Keratinocyte (primary cell): ENCODE data around the gene TMEM80. TPM values are rescaled to one million over a fixed set of nuclear protein-coding genes. Genes with fewer than 3 reads are reported as not detected.

Experiments
- DNase-seq: peaks from one replicate; pipeline ENCODE4 v3.0.0-alpha.2; 2011; ENCODE audit warnings: low read depth, missing footprints, low spot score
- FAIRE-seq: peaks from 2 replicates; lab custom pipeline; 2011; peaks lifted over from hg19 to GRCh38; lab: Jason Lieb, UNC
- H2AFZ ChIP-seq: 2 replicates; pipeline ENCODE4 v1.6.0; 2012; ENCODE audit warnings: low read length, control low read depth, inconsistent platforms; ENCODE audit not compliant: control insufficient read depth
- H3K27ac ChIP-seq: 2 replicates; pipeline ENCODE4 v1.5.1; 2011; ENCODE audit warnings: low read length; ENCODE audit not compliant: control insufficient read depth, insufficient read depth
- H3K27me3 ChIP-seq: 3 replicates; pipeline ENCODE4 v1.6.0; 2011; ENCODE audit warnings: low read length; ENCODE audit not compliant: control insufficient read depth, insufficient read depth; ENCODE audit errors: extremely low read depth
- H3K36me3 ChIP-seq, 2 experiments: 2 replicates in 1 of 2; 3 replicates in 1 of 2; pipeline ENCODE4 v1.5.1; 2011; ENCODE audit warnings: low read length in 2 of 2, mild to moderate bottlenecking in 1 of 2; ENCODE audit not compliant: control insufficient read depth in 2 of 2, insufficient read depth in 2 of 2; ENCODE audit errors: extremely low read depth in 1 of 2
- H3K4me1 ChIP-seq: 3 replicates; pipeline ENCODE4 v1.5.1; 2011; ENCODE audit warnings: low read length; ENCODE audit not compliant: control insufficient read depth, insufficient read depth; ENCODE audit errors: extremely low read depth
- H3K4me2 ChIP-seq: 3 replicates; pipeline ENCODE4 v1.6.0; 2011; ENCODE audit warnings: low read depth, low read length; ENCODE audit not compliant: control insufficient read depth, insufficient read depth; ENCODE audit errors: extremely low read depth
- H3K4me3 ChIP-seq, 3 experiments: fragments of 200-600 bp in 1 of 3; sonication (generic) in 1 of 3; 2 replicates in 2 of 3; 3 replicates in 1 of 3; pipeline ENCODE4 v1.5.1; 2011 to 2016; ENCODE audit warnings: low read length in 3 of 3, mild to moderate bottlenecking in 3 of 3, control low read depth in 2 of 3, inconsistent platforms in 1 of 3, low read depth in 1 of 3, mixed read lengths in 1 of 3, mixed run types in 1 of 3, moderate library complexity in 1 of 3; ENCODE audit not compliant: control insufficient read depth in 2 of 3, insufficient read depth in 2 of 3; ENCODE audit errors: extremely low read depth in 1 of 3
- H3K79me2 ChIP-seq: 2 replicates; pipeline ENCODE4 v1.6.0; 2012; ENCODE audit warnings: low read length; ENCODE audit not compliant: control insufficient read depth, insufficient read depth
- H3K9ac ChIP-seq: 3 replicates; pipeline ENCODE4 v1.6.0; 2011; ENCODE audit warnings: low read length; ENCODE audit not compliant: control insufficient read depth, insufficient read depth; ENCODE audit errors: extremely low read depth
- H3K9me1 ChIP-seq: 3 replicates; pipeline ENCODE4 v1.6.0; 2011; ENCODE audit warnings: low read length; ENCODE audit not compliant: control insufficient read depth, insufficient read depth; ENCODE audit errors: extremely low read depth
- H3K9me3 ChIP-seq: 2 replicates; pipeline ENCODE4 v1.5.1; 2012; ENCODE audit warnings: low read depth, low read length; ENCODE audit not compliant: control insufficient read depth
- H4K20me1 ChIP-seq: 3 replicates; pipeline ENCODE4 v1.6.0; 2011; ENCODE audit warnings: low read length; ENCODE audit not compliant: control insufficient read depth, insufficient read depth; ENCODE audit errors: extremely low read depth
- EZH2 ChIP-seq: IDR thresholded peaks from one replicate; pipeline ENCODE4 v1.6.1; 2012; ENCODE audit warnings: inconsistent platforms, mild to moderate bottlenecking, low read length, moderate library complexity
- dilution Hi-C: fragments of 300-500 bp; cut with MboI; formaldehyde crosslinking; loops from one replicate; pipeline ENCODE4 v1.7.0; 2020; ENCODE audit warnings: low sequenced_read_pairs; ENCODE audit not compliant: extremely low pct_ligation_motif_present
- polyA plus RNA-seq, 5 experiments: library from polyadenylated mRNA; depleted of rRNA in 3 of 5; stranded (reverse) in 3 of 5; stranded (forward) in 1 of 5; unstranded in 1 of 5; fragments of >200 nt; gene quantifications; 1 replicate in 1 of 5; 2 replicates in 3 of 5; 3 replicates in 1 of 5; pipeline versions ENCODE4 v1.2.1 to v1.2.3, GENCODE V29; 2011 to 2012; ENCODE audit warnings: missing spikeins in 2 of 5, low read depth in 1 of 5, low replicate concordance in 1 of 5
- TF ChIP-seq, protein P1 (sequence below), 3 experiments: IDR thresholded peaks in 1 of 3; conservative IDR thresholded peaks in 1 of 3; optimal IDR thresholded peaks in 1 of 3; 2 replicates in 2 of 3; 3 replicates in 1 of 3; pipeline versions ENCODE3 to v1.5.1; 2011; ENCODE audit warnings: low read length in 3 of 3, mild to moderate bottlenecking in 3 of 3, moderate library complexity in 2 of 3, control low read depth in 1 of 3, inconsistent platforms in 1 of 3; ENCODE audit not compliant: insufficient read depth in 2 of 3; ENCODE audit errors: extremely low read depth in 1 of 3

The TMEM80 gene
- polyA plus RNA-seq, 1 donor (not counting 4 experiments of a cell fraction or from before 2014, with no cell fraction given): 29.8 TPM

DNA sequence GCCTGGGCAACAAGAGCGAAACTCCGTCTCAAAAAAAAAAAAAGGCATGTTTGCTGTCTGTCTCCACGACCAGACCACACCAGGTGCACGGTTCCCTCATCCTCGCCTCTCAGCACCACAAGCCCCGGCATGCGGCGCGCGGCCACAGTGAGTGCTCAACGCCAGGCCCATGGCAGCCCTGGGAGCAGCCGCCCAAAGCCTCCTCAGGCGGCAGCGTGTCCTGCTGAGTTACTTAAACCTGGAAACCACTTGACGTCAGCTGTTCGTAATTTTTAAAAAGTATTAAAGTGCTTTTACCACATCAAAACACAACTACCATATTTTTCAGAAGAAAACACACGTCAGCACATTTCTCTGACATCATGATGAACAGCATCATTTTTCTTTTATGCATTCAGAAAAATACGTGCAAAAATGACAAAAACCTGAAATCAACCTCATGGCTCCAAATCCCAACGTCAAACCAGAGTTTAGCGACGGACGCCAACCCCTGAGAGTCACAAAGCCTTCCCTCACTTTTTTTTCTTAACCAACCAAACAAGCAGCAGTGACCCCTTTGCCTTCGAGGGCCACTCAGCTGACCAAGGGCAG, 2.7 kb upstream of the TMEM80 start:
- no peaks in the 10 kb centered on the region for H4K20me1 ChIP-seq
- H3K9ac ChIP-seq: peak overlapping the region; percentile 81
- TF ChIP-seq, protein P1, sequence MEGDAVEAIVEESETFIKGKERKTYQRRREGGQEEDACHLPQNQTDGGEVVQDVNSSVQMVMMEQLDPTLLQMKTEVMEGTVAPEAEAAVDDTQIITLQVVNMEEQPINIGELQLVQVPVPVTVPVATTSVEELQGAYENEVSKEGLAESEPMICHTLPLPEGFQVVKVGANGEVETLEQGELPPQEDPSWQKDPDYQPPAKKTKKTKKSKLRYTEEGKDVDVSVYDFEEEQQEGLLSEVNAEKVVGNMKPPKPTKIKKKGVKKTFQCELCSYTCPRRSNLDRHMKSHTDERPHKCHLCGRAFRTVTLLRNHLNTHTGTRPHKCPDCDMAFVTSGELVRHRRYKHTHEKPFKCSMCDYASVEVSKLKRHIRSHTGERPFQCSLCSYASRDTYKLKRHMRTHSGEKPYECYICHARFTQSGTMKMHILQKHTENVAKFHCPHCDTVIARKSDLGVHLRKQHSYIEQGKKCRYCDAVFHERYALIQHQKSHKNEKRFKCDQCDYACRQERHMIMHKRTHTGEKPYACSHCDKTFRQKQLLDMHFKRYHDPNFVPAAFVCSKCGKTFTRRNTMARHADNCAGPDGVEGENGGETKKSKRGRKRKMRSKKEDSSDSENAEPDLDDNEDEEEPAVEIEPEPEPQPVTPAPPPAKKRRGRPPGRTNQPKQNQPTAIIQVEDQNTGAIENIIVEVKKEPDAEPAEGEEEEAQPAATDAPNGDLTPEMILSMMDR (optimal IDR thresholded peaks at IDR 0.05 in 1 of 3, IDR thresholded peaks at IDR 0.05 in 1 of 3, conservative IDR thresholded peaks at IDR 0.05 in 1 of 3; ENCODE audit: extremely low read depth in 1 of 3, insufficient read depth in 2 of 3, low read length in 3 of 3): no peak
- no peak for TF ChIP-seq EZH2
- peak overlapping the region; percentile 58 to 83 (median 73) for H3K4me3 ChIP-seq
- no peak for FAIRE-seq
- peak overlapping the region; percentile 80 for H3K4me2 ChIP-seq
- no peaks in the 10 kb centered on the region for H3K9me3 ChIP-seq
- dilution Hi-C loops: no loop called here
- peak overlapping the region; percentile 78 for H3K27ac ChIP-seq
- H2AFZ ChIP-seq: peak overlapping the region; percentile 69
- H3K79me2 ChIP-seq: peaks cover 25% of the 10 kb centered on the region
- H3K9me1 ChIP-seq: no peaks in the 10 kb centered on the region
- H3K36me3 ChIP-seq: peaks cover 8 to 16% of the 10 kb centered on the region in 2 experiments
- peaks cover 38% of the 10 kb centered on the region for H3K4me1 ChIP-seq
- DNase-seq: no peak
- no peaks in the 10 kb centered on the region for H3K27me3 ChIP-seq

- peak overlapping the region; percentile 78 for H3K27ac ChIP-seq
- peaks cover 25% of the 10 kb centered on the region for H3K79me2 ChIP-seq
- peak overlapping the region; percentile 58 to 83 (median 73) for H3K4me3 ChIP-seq
- FAIRE-seq (no peak), DNase-seq (no peak)
- no peaks in the 10 kb centered on the region for H4K20me1 ChIP-seq
- H3K27me3 ChIP-seq: no peaks in the 10 kb centered on the region
- H3K4me2 ChIP-seq: peak overlapping the region; percentile 80
- peak overlapping the region; percentile 69 for H2AFZ ChIP-seq
- TF ChIP-seq, protein P1 (optimal IDR thresholded peaks at IDR 0.05 in 1 of 3, IDR thresholded peaks at IDR 0.05 in 1 of 3, conservative IDR thresholded peaks at IDR 0.05 in 1 of 3; ENCODE audit: extremely low read depth in 1 of 3, insufficient read depth in 2 of 3, low read length in 3 of 3): no peak
- no peak for TF ChIP-seq EZH2
- H3K9ac ChIP-seq: peak overlapping the region; percentile 81
- H3K36me3 ChIP-seq: peaks cover 8 to 12% of the 10 kb centered on the region in 2 experiments
- H3K9me3 ChIP-seq: no peaks in the 10 kb centered on the region
- H3K9me1 ChIP-seq: no peaks in the 10 kb centered on the region
- dilution Hi-C loops: no loop called here
- H3K4me1 ChIP-seq: peaks cover 43% of the 10 kb centered on the region
These were observed 2.2 kb upstream of the TMEM80 start for GRCh38 chr11:693415-693831.
